Osteoblast (primary cell): Measurements from ENCODE around the gene TMEM151B. TPM values are rescaled to one million over a fixed set of nuclear protein-coding genes. Genes with fewer than 3 reads are reported as not detected.
A peak's percentile ranks its signal among the peaks of the same experiment; 100 is the strongest.

Experiments
- DNase-seq: peaks from one replicate; pipeline ENCODE4 v3.0.0; 2011; ENCODE audit warnings: low spot score, mixed read lengths; ENCODE audit not compliant: insufficient read length; ENCODE audit errors: missing footprints
- H2AFZ ChIP-seq: 2 replicates; pipeline ENCODE4 v1.6.0; 2011; ENCODE audit warnings: mild to moderate bottlenecking, low read length
- H3K27ac ChIP-seq: 2 replicates; pipeline ENCODE4 v1.5.1; 2011; ENCODE audit warnings: mild to moderate bottlenecking, low read depth, low read length, moderate library complexity
- H3K27me3 ChIP-seq: 2 replicates; pipeline ENCODE4 v1.6.0; 2012; ENCODE audit warnings: mild to moderate bottlenecking, control low read depth, inconsistent platforms, low read length, moderate library complexity; ENCODE audit not compliant: insufficient read depth
- H3K36me3 ChIP-seq: 2 replicates; pipeline ENCODE4 v1.5.1; 2011; ENCODE audit warnings: mild to moderate bottlenecking, low read length, control low read depth, moderate library complexity; ENCODE audit not compliant: insufficient read depth
- H3K4me1 ChIP-seq: 2 replicates; pipeline ENCODE4 v1.5.1; 2011; ENCODE audit warnings: mild to moderate bottlenecking, low read length, control low read depth, moderate library complexity; ENCODE audit not compliant: insufficient read depth
- H3K4me2 ChIP-seq: 2 replicates; pipeline ENCODE4 v1.6.0; 2011; ENCODE audit warnings: mild to moderate bottlenecking, low read length; ENCODE audit not compliant: insufficient read depth
- H3K4me3 ChIP-seq: fragments of 200-600 bp; sonication (generic); 3 replicates; pipeline ENCODE4 v1.5.1; 2012; ENCODE audit warnings: mild to moderate bottlenecking, low read length, inconsistent platforms; ENCODE audit not compliant: insufficient read depth
- H3K79me2 ChIP-seq: 2 replicates; pipeline ENCODE4 v1.6.0; 2012; ENCODE audit warnings: mild to moderate bottlenecking, low read length, control low read depth, inconsistent platforms; ENCODE audit not compliant: insufficient read depth
- H3K9me3 ChIP-seq: 2 replicates; pipeline ENCODE4 v1.5.1; 2011; ENCODE audit warnings: low read depth, low read length, control low read depth
- H4K20me1 ChIP-seq: 2 replicates; pipeline ENCODE4 v1.6.0; 2012; ENCODE audit warnings: mild to moderate bottlenecking, low read length, control low read depth; ENCODE audit not compliant: insufficient read depth
- CTCF ChIP-seq: IDR thresholded peaks from 2 replicates; pipeline ENCODE4 v1.5.1; 2011; ENCODE audit warnings: mild to moderate bottlenecking, low read depth, low read length, moderate library complexity; ENCODE audit errors: extremely low read depth
- total RNA-seq: library from RNA; depleted of rRNA; stranded (reverse); fragments of >200 nt; gene quantifications from 2 replicates; pipeline ENCODE4 v1.2.3, GENCODE V29; 2012

The TMEM151B gene
- total RNA-seq, 1 donor: not detected

- Histone ChIP-seq H3K36me3 (peaks cover 6% of the 10 kb centered on the region), H3K79me2 (peaks cover 20% of the 10 kb centered on the region), H4K20me1 (no peaks in the 10 kb centered on the region), H3K4me2 (no peak overlapping the region), H3K4me1 (peaks cover 26% of the 10 kb centered on the region), H3K27me3 (no peaks in the 10 kb centered on the region), H3K9me3 (no peaks in the 10 kb centered on the region), H2AFZ (no peak overlapping the region), H3K4me3 (no peak overlapping the region), H3K27ac (no peak overlapping the region)
- no peak for TF ChIP-seq CTCF
- DNase-seq: peak; percentile 61
Observed at GRCh38 chr6:44227148-44227793, 43.0 kb upstream of the TMEM151B start.

- Histone ChIP-seq H3K79me2 (peaks cover 20% of the 10 kb centered on the region), H4K20me1 (no peaks in the 10 kb centered on the region), H3K9me3 (no peaks in the 10 kb centered on the region)
Observed at GRCh38 chr6:44228031-44228430, 42.2 kb upstream of the TMEM151B start.

GRCh38 chr6:44228433-44228832 lies 41.8 kb upstream of the TMEM151B start:
- peaks cover 8% of the 10 kb centered on the region for H3K36me3 ChIP-seq
- peak; percentile 83 for DNase-seq

More at GRCh38 chr6:44228031-44228430, 42.2 kb upstream of the TMEM151B start:
- Histone ChIP-seq H3K4me3 (no peak overlapping the region), H3K4me1 (peaks cover 18% of the 10 kb centered on the region), H3K27me3 (no peaks in the 10 kb centered on the region), H3K27ac (no peak overlapping the region), H3K4me2 (no peak overlapping the region), H2AFZ (no peak overlapping the region), H3K36me3 (peaks cover 8% of the 10 kb centered on the region)
- TF ChIP-seq CTCF: no peak
- peak; percentile 13 for DNase-seq

More at GRCh38 chr6:44228433-44228832, 41.8 kb upstream of the TMEM151B start:
- no peak overlapping the region for H3K4me2 ChIP-seq
- H3K4me1 ChIP-seq: peaks cover 21% of the 10 kb centered on the region
- H4K20me1 ChIP-seq: no peaks in the 10 kb centered on the region
- no peak overlapping the region for H3K27ac ChIP-seq
- no peaks in the 10 kb centered on the region for H3K9me3 ChIP-seq
- TF ChIP-seq CTCF: no peak
- H3K4me3 ChIP-seq: no peak overlapping the region
- H2AFZ ChIP-seq: no peak overlapping the region
- H3K79me2 ChIP-seq: peaks cover 20% of the 10 kb centered on the region
- H3K27me3 ChIP-seq: no peaks in the 10 kb centered on the region
